Activated CD4-positive, alpha-beta T cell treated with anti-CD3 and anti-CD28 coated beads, Interleukin-2, Interleukin-6, amounts not matched to agents 100 ng/mL and 50 ng/mL, durations not matched to agents 16 hours and 8 hours (primary cell): ENCODE measurements around the gene TM4SF5.

ENCODE experiments used
- DNase-seq: peaks from one replicate; pipeline ENCODE4 v3.0.0-alpha.2; 2020

The TM4SF5 gene

GRCh38 chr17:4771519-4772234 is at the start of gene TM4SF5:
TM4SF5 (plus strand) TSS chr17:4771886; CDS start chr17:4771923, 37 bp downstream.
- peak; percentile 15 for DNase-seq

- DNase-seq, result no peak
These were observed 48.9 kb upstream of the TM4SF5 start for GRCh38 chr17:4722678-4723240.

- no peak for DNase-seq
These were observed 47.0 kb upstream of the TM4SF5 start for GRCh38 chr17:4724650-4725049.

- DNase-seq, result no peak
These were observed 45.9 kb upstream of the TM4SF5 start for GRCh38 chr17:4725646-4726310.

DNA sequence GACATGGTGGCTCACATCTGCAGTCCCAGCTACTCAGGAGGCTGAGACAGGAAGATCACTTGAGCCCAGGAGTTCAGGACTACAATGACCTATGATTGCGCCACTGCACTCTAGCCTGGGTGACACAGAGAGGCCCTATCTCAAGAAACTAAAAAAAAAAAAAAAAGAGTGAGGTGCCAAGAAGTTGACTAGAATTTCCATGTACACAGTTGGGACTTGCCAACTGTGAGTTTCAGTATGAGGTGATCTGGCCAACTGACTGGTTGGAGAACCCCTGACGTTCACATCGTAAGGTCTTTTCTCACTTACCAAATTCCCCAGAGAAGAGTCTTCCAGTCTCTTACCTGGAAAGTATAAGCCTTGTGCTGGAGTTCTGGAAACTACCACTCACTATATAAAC is 43.6 kb upstream of the TM4SF5 start:
- peak; percentile 78 for DNase-seq

- peak; percentile 35 for DNase-seq
These were observed 38.6 kb upstream of the TM4SF5 start for GRCh38 chr17:4733073-4733531.

- no peak for DNase-seq
These were observed 36.7 kb upstream of the TM4SF5 start for GRCh38 chr17:4734857-4735475.

DNA sequence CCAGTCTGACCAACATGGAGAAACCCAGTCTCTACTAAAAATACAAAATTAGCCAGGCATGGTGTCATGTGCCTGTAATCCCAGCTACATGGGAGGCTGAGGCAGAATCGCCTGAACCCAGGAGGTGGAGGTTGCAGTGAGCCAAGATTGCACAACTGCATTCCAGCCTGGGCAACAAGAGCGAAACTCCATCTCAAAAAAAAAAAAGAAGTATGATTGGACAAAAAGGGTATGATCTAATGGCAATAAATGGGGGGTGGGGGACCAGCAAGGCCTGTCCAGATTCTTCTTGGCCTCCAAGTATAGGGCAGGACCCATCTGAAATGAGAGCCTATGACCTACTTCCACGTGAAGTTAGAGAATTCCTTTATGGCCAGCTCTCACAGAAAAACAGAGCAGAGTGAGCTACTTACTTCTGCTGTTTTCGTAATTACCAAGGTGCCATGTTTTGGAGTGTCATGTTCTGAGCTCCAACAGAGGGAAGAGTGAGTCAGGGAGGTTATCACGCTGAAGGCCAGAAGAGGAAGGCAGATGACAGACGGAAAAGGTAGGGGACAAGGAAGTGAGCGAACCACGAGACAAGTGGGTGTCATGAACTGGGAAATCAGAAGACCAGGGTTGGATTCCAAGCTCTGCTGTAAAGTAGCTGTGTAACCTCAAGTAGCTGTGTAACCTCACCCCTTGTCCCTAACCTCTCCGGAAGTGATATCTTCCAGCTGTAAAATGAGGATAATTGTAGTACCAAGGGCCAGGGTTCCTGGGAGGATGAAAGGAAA is 35.6 kb upstream of the TM4SF5 start:
- DNase-seq, result no peak

DNA sequence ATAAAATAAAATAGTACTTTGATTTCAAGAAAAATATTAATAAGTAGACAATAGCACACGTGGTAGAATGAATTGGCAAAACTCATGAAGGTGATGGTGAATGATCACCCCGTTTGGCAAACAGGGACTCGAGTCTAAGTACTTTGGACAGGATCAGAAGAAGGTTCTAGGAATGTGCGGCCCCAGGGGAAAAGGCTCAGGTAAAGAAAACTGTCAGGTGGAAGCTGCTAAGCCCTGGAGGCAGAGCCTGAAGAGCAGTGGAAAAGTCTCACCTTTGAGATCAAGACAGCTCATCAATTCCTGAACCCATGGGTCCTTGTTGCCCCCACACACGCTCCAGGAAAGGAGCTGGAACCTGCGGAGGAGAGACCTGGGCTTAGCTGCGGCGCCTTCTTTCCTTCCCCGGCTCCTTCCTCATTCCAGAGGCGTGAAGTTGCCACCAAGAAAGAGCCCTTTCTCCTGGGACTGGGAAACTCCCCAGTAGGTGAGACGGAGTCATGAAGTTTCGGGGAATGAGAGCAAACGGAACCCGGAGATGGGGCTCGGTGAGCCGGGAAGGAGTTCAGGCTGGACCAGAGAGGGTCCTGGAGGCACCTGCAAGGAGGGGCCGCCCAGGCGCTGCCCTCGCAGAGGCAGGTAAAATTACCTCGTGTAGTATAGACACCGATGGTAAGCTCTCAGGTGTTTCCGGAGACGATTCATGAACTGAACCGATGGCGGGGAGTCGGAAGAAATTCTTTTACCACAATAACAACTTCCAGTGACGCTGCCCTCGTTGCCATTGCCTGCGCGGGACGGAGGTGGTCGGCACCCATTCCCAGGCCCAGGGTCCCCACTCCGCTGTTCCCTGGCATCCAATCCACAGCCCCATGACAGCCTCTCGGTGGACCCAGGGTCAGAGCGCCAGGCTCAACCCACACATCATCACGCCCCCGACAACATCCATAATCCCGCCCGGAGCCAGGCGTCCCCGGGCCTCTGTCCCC is 33.3 kb upstream of the TM4SF5 start:
- DNase-seq, result no peak

GRCh38 chr17:4739122-4740024 is 32.3 kb upstream of the TM4SF5 start, which contains the start of the genes CXCL16 and ZMYND15:
CXCL16 (minus strand) TSS chr17:4739928; CDS start chr17:4739339, 589 bp downstream.
ZMYND15 (plus strand) TSS chr17:4739833; CDS start chr17:4740549, 716 bp downstream.
- DNase-seq, result peak; percentile 46

DNA sequence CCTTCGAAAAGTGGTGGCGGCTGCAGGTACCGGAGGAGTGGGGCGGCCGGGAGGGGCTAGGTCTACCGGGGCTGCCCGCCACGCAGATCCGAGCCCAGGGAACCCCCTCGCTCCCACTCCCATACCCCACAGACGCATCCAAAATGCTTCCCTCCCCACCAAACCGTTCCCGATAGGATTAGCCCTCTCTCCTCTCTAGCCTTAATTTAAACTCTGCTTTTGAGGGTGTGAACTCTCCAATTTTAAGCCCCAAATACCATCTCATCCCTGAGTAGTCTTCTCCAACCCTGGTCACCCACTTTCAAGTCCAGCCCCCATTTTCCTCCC is 31.7 kb upstream of the TM4SF5 start:
- no peak for DNase-seq

DNA sequence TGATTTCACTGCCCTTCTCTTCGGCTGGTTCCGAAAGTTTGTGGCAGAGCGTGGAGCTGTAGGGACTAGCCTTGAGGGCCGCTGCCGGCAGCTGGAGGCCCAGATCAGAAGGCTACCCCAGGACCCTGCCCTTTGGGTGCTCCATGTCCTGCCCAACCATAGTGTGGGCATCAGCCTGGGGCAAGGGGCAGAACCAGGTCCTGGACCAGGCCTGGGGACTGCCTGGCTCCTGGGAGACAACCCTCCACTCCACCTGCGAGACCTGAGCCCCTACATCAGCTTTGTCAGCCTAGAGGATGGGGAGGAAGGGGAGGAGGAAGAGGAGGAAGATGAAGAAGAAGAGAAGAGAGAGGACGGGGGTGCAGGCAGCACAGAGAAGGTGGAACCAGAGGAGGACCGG is 31.1 kb upstream of the TM4SF5 start:
- DNase-seq, result no peak

DNA sequence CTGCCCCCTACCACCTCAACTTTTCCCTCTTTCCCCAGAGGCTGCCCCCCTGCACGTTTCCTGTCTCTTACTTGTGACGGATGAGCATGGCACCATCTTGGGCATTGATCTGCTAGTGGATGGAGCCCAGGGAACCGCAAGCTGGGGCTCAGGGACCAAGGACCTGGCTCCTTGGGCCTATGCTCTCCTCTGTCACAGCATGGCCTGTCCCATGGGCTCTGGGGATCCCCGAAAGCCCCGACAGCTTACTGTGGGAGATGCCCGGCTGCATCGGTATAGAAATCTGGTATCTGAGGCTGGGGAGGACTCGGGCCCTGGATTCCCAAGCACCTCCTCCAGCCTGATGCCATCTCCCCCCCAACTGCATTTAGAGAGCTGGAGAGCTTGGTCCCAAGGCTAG is 30.1 kb upstream of the TM4SF5 start:
- DNase-seq, result no peak

- no peak for DNase-seq
These were observed 29.6 kb upstream of the TM4SF5 start for GRCh38 chr17:4742133-4742532.

DNA sequence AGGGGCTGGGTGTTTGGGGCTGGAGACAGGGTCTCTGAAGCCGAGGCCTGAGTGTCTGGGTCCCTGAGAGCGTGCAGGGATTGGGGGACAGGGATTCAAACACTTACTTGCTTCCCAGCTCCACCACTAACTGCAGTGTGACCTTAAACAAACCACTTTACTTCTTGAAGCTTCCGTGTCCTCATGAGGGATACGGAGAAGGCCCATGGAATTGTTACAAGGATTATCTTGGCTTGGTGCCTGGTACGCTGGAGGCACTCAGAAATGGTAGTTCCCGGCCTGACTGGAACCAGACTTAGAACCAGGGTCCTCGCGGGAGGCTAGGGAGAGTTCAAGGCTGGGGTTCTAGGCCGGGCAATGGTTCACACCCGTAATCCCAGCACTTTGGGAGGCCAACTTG is 29.1 kb upstream of the TM4SF5 start:
- no peak for DNase-seq

- no peak for DNase-seq
These were observed 28.5 kb upstream of the TM4SF5 start for GRCh38 chr17:4743216-4743615.

GRCh38 chr17:4743898-4744297 is 27.8 kb upstream of the TM4SF5 start:
- DNase-seq, result no peak

DNA sequence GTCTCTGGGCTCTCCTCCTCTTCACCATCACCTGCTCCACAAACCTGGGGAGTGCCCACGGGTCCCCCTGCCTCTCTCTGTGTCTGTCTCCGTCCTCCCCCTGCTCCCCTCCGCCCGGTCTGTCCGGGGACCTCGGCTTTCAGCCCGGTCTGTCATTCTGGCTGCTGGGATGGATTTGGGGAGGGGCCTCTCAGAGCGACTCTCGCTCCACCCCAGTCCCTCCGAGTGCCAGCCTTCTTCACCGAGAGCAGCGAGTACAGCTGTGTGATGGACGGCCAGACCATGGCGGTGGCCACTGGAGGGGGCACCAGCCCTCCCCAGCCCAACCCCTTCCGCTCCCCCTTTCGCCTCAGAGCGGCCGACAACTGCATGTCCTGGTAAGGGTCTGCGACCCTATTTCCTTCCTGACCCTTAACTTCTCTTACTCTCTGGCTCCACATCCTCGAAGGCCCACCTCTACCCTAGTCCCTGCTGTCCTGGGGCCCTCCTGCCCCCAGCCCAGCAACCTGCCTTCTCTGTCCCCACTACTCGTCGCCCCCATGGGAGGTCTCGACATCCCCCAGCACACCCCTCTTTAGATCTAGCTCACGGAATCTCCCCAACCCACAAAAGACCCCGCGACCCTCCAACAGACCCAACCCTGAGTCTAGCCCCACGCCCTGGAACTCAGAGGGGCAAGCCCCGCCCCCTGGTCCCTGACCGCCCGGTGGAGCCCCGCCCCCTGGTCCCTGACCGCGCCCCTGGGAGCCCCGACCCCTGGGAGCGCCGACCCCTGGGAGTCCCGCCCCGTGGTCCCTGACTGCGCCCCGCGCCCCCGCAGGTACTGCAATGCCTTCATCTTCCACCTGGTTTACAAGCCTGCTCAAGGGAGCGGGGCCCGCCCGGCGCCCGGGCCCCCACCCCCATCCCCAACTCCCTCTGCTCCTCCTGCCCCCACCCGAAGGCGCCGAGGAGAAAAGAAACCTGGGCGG is 26.4 kb upstream of the TM4SF5 start:
- no peak for DNase-seq

- DNase-seq, result peak; percentile 63
These were observed 23.8 kb upstream of the TM4SF5 start for GRCh38 chr17:4747847-4748246.
